Measurements from ENCODE around the gene DNAJC30.
A peak's percentile ranks its signal among the peaks of the same experiment; 100 is the strongest.

The DNAJC30 gene

GRCh38 chr7:73704640-73705550 lies 21.6 kb upstream of the DNAJC30 start:
- H3K4me1 ChIP-seq: peaks cover 14% of the 10 kb centered on the region
- H3K27me3 ChIP-seq: no peaks in the 10 kb centered on the region
- DNase-seq: no peak
- H3K9me3 ChIP-seq: no peaks in the 10 kb centered on the region
- TF ChIP-seq, protein P1, sequence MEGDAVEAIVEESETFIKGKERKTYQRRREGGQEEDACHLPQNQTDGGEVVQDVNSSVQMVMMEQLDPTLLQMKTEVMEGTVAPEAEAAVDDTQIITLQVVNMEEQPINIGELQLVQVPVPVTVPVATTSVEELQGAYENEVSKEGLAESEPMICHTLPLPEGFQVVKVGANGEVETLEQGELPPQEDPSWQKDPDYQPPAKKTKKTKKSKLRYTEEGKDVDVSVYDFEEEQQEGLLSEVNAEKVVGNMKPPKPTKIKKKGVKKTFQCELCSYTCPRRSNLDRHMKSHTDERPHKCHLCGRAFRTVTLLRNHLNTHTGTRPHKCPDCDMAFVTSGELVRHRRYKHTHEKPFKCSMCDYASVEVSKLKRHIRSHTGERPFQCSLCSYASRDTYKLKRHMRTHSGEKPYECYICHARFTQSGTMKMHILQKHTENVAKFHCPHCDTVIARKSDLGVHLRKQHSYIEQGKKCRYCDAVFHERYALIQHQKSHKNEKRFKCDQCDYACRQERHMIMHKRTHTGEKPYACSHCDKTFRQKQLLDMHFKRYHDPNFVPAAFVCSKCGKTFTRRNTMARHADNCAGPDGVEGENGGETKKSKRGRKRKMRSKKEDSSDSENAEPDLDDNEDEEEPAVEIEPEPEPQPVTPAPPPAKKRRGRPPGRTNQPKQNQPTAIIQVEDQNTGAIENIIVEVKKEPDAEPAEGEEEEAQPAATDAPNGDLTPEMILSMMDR (IDR thresholded peaks at IDR 0.05; ENCODE audit: low read depth, low read length): no peak
- H3K36me3 ChIP-seq: peaks cover 6% of the 10 kb centered on the region; the same call in 1 of the 2 replicates
- peak overlapping the region; percentile 36; the same call in 1 of the 2 replicates for H3K4me3 ChIP-seq (ENCODE audit: low read depth, low read length)

DNA sequence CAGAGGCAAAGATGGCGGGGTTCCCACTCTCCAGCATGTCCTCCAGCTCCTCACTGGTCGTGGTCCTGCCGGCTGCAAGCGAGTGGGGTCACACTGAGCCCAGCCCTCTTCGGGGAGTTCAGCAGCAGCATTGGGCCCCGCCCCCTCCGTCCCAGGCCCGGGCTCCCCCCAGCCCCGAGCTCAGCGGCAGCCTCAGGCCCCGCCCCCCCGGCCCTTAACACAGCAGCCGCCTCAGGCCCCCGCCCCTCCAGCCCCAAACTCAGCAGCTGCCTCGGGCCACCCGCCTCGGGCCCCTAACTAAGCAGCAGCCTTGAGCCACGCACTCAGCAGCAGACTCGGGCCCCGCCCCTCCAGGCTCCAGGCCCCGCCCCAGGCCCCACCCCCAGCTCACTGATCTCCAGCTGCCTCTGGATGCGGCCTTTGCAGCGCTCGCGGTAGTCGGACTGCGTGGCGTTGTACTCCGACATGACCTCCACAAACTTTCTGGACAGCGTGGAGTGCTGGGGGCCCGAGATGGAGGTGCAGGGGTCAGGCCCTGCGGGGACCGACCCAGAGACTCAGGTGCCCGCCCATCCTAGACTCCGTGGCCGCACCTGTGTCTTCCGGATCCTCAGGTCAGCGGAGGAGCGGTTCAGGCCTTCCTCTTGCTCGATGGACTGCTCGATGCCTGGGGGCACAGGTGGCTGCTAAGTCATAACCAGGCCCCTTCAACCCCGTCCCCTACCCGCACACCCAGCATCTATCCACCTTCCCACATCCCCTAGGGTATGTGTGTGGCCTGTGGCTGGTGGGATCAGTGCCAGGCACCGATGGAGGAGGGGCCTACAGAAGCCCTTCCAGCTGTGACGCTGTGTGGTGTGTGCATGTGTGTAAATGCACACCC lies 20.7 kb upstream of the DNAJC30 start:
- peaks cover 14% of the 10 kb centered on the region for H3K4me1 ChIP-seq
- DNase-seq: peak; percentile 90
- H3K4me3 ChIP-seq (ENCODE audit: low read depth, low read length): peak overlapping the region; percentile 36

GRCh38 chr7:73703225-73703624 lies 20.0 kb upstream of the DNAJC30 start:
- Histone ChIP-seq H3K36me3 (peaks cover 22% of the 10 kb centered on the region), H3K9me3 (no peaks in the 10 kb centered on the region), H3K4me3 (ENCODE audit: low read depth, low read length) (peak overlapping the region; percentile 34), H3K27me3 (no peaks in the 10 kb centered on the region), H3K4me1 (peaks cover 14% of the 10 kb centered on the region)
- no peak for DNase-seq
- TF ChIP-seq, protein P1 (IDR thresholded peaks at IDR 0.05; ENCODE audit: low read depth, low read length): no peak

More for the DNA sequence above, 20.7 kb upstream of the DNAJC30 start:
- Histone ChIP-seq H3K36me3 (peaks cover 14% of the 10 kb centered on the region), H3K27me3 (no peaks in the 10 kb centered on the region), H3K9me3 (no peaks in the 10 kb centered on the region)
- TF ChIP-seq, protein P1 (IDR thresholded peaks at IDR 0.05; ENCODE audit: low read depth, low read length): no peak

GRCh38 chr7:73702665-73703064 lies 19.4 kb upstream of the DNAJC30 start:
- H3K9me3 ChIP-seq: no peaks in the 10 kb centered on the region
- TF ChIP-seq, protein P1 (IDR thresholded peaks at IDR 0.05; ENCODE audit: low read depth, low read length): no peak
- no peaks in the 10 kb centered on the region for H3K27me3 ChIP-seq
- peaks cover 23% of the 10 kb centered on the region for H3K36me3 ChIP-seq
- no peak for DNase-seq
- peaks cover 14% of the 10 kb centered on the region for H3K4me1 ChIP-seq
- no peak overlapping the region for H3K4me3 ChIP-seq (ENCODE audit: low read depth, low read length)

GRCh38 chr7:73702226-73702625 lies 19.0 kb upstream of the DNAJC30 start:
- Histone ChIP-seq H3K36me3 (peaks cover 27% of the 10 kb centered on the region), H3K27me3 (no peaks in the 10 kb centered on the region), H3K9me3 (no peaks in the 10 kb centered on the region), H3K4me3 (ENCODE audit: low read depth, low read length) (no peak overlapping the region), H3K4me1 (peaks cover 14% of the 10 kb centered on the region)
- no peak for DNase-seq
- TF ChIP-seq, protein P1 (IDR thresholded peaks at IDR 0.05; ENCODE audit: low read depth, low read length): no peak
